Measurements from ENCODE around the gene PCDHA3.
A peak's percentile ranks its signal among the peaks of the same experiment; 100 is the strongest.
"Not testable (repeated sequence)": the region's sequence is repeated elsewhere in the genome, so short reads cannot be mapped to it uniquely, and the experiment has no call there.

Gene PCDHA3

DNA sequence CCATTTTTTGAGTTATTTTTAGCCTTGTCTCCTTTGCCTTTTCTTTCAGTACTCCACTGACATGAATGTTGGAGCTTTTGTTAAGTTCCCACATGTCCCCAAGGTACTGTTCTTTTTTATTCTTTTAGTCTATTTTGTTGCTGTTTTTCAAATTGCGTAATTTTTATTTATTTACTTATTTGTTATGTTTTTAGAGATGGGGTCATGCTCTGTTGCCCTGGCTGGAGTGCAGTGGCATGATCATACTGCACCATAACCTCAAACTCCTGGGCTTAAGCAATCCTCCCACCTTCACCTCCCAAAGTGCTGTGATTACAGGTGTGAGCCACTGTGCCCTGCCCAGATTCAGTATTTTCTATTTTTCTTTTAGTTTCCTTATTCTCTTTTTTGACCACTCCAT is 20.3 kb upstream of the PCDHA3 start:
- ChIA-PET CTCF (no interaction called here), POLR2A (no interaction called here)
- Histone ChIP-seq H3K4me3 (ENCODE audit: low read depth, low read length) (no peak overlapping the region), H3K27ac (ENCODE audit: extremely low read depth, low read depth, low read length) (no peak overlapping the region), H3K36me3 (ENCODE audit: control insufficient read depth in 2 of 2, insufficient read depth in 1 of 2, low read length in 2 of 2) (no peaks in the 10 kb centered on the region), H3K4me1 (ENCODE audit: control insufficient read depth, insufficient read depth, low read length) (no peaks in the 10 kb centered on the region), H3K9me3 (ENCODE audit: control insufficient read depth, insufficient read depth, low read depth, low read length) (no peaks in the 10 kb centered on the region; the same call in 1 of the 2 replicates)
- TF ChIP-seq ZNF248 (tag by site-specific recombination; IDR thresholded peaks at IDR 0.05) (no peak), ZNF2 (tag by site-specific recombination; IDR thresholded peaks at IDR 0.05) (no peak), SALL2 (tag by site-specific recombination; IDR thresholded peaks at IDR 0.05; ENCODE audit: borderline replicate concordance) (no peak), ZSCAN30 (tag by site-specific recombination; IDR thresholded peaks at IDR 0.05) (no peak), ZNF138 (tag by site-specific recombination; IDR thresholded peaks at IDR 0.05; ENCODE audit: borderline replicate concordance) (no peak), ZBTB48 (tag by site-specific recombination; IDR thresholded peaks at IDR 0.05) (no peak), SP2 (tag by site-specific recombination; IDR thresholded peaks at IDR 0.05) (no peak), ZNF174 (tag by site-specific recombination; IDR thresholded peaks at IDR 0.05) (no peak), ZNF274 (IDR thresholded peaks at IDR 0.05; ENCODE audit: low read length) (no peak), ZNF274 (tag by site-specific recombination; IDR thresholded peaks at IDR 0.05; ENCODE audit: borderline replicate concordance) (no peak), ZNF16 (tag by site-specific recombination; IDR thresholded peaks at IDR 0.05; ENCODE audit: low read depth) (no peak), SCRT1 (tag by site-specific recombination; IDR thresholded peaks at IDR 0.05; ENCODE audit: borderline replicate concordance) (no peak), GLI4 (tag by site-specific recombination; IDR thresholded peaks at IDR 0.05) (no peak), ZBTB17 (tag by site-specific recombination; IDR thresholded peaks at IDR 0.05) (no peak), ZNF621 (tag by site-specific recombination; IDR thresholded peaks at IDR 0.05) (no peak), ZNF654 (tag by site-specific recombination; IDR thresholded peaks at IDR 0.05; ENCODE audit: low read depth) (no peak), ZEB2 (tag by site-specific recombination; IDR thresholded peaks at IDR 0.05) (no peak)
- TF ChIP-seq, protein P1, sequence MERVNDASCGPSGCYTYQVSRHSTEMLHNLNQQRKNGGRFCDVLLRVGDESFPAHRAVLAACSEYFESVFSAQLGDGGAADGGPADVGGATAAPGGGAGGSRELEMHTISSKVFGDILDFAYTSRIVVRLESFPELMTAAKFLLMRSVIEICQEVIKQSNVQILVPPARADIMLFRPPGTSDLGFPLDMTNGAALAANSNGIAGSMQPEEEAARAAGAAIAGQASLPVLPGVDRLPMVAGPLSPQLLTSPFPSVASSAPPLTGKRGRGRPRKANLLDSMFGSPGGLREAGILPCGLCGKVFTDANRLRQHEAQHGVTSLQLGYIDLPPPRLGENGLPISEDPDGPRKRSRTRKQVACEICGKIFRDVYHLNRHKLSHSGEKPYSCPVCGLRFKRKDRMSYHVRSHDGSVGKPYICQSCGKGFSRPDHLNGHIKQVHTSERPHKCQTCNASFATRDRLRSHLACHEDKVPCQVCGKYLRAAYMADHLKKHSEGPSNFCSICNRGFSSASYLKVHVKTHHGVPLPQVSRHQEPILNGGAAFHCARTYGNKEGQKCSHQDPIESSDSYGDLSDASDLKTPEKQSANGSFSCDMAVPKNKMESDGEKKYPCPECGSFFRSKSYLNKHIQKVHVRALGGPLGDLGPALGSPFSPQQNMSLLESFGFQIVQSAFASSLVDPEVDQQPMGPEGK (tag by site-specific recombination; IDR thresholded peaks at IDR 0.05): no peak
- TF ChIP-seq, protein P2, sequence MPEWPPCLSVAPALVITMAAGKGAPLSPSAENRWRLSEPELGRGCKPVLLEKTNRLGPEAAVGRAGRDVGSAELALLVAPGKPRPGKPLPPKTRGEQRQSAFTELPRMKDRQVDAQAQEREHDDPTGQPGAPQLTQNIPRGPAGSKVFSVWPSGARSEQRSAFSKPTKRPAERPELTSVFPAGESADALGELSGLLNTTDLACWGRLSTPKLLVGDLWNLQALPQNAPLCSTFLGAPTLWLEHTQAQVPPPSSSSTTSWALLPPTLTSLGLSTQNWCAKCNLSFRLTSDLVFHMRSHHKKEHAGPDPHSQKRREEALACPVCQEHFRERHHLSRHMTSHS (tag by site-specific recombination; IDR thresholded peaks at IDR 0.05): no peak

DNA sequence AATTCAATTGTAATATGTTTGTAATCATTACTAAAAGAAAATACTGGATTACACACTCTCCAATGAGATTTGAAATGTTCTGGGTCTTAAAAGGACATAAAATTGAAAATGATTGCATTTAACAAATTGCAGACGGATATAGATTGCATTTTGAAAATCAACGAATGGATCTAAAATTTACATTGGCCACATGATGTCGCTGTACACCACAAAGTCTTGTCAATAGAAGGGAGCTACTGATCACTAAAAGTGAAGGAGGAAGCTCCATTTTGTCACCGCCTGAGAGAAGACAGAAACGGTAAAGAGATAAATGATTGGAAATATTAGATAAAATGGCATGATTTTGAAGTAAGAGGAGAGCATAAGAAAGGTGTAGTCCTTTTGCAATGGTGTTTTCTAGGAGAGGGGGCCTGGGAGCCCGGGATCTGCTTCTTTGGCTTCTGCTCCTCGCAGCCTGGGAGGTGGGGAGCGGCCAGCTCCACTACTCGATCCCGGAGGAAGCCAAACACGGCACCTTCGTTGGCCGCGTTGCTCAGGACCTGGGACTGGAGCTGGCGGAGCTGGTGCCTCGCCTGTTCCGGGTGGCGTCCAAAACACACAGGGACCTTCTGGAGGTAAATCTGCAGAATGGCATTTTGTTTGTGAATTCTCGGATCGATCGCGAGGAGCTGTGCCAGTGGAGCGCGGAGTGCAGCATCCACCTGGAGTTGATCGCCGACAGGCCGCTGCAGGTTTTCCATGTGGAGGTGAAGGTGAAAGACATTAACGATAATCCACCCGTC is 14.8 kb upstream of the PCDHA3 start, which contains the start of gene PCDHA1:
PCDHA1 (plus strand) TSS at position 236 of the 782 bp plus-strand sequence.
- ChIA-PET POLR2A (no interaction called here), CTCF (interaction anchor here (0.5 to 2.2 kb wide), 14 partner anchors 9 to 562 kb away, joined by 3 to 6 read pairs (median 3); partner anchors contain the start of genes PCDHA2 and PCDHA4)
- H3K4me3 ChIP-seq (ENCODE audit: low read depth, low read length): no peak within 1 kb of the TSS
- H3K27ac ChIP-seq (ENCODE audit: extremely low read depth, low read depth, low read length): no peak within 1 kb of the TSS
- TF ChIP-seq, protein P3, sequence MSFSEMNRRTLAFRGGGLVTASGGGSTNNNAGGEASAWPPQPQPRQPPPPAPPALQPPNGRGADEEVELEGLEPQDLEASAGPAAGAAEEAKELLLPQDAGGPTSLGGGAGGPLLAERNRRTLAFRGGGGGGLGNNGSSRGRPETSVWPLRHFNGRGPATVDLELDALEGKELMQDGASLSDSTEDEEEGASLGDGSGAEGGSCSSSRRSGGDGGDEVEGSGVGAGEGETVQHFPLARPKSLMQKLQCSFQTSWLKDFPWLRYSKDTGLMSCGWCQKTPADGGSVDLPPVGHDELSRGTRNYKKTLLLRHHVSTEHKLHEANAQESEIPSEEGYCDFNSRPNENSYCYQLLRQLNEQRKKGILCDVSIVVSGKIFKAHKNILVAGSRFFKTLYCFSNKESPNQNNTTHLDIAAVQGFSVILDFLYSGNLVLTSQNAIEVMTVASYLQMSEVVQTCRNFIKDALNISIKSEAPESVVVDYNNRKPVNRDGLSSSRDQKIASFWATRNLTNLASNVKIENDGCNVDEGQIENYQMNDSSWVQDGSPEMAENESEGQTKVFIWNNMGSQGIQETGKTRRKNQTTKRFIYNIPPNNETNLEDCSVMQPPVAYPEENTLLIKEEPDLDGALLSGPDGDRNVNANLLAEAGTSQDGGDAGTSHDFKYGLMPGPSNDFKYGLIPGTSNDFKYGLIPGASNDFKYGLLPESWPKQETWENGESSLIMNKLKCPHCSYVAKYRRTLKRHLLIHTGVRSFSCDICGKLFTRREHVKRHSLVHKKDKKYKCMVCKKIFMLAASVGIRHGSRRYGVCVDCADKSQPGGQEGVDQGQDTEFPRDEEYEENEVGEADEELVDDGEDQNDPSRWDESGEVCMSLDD (tag by site-specific recombination; IDR thresholded peaks at IDR 0.05): no peak
- no peak for TF ChIP-seq BCL11A (tag by site-specific recombination; IDR thresholded peaks at IDR 0.05; ENCODE audit: low read depth)
- no peak for TF ChIP-seq ZNF19 (tag by site-specific recombination; IDR thresholded peaks at IDR 0.05; ENCODE audit: low read depth)
- TF ChIP-seq ZNF549 (tag by site-specific recombination; IDR thresholded peaks at IDR 0.05): no peak
- TF ChIP-seq ZNF654 (tag by site-specific recombination; IDR thresholded peaks at IDR 0.05; ENCODE audit: low read depth): peak; percentile 71
- no peak for TF ChIP-seq OVOL3 (tag by site-specific recombination; IDR thresholded peaks at IDR 0.05)
- H3K4me1 ChIP-seq (ENCODE audit: control insufficient read depth, insufficient read depth, low read length): no peaks in the 10 kb centered on the region
- no peaks in the 10 kb centered on the region for H3K9me3 ChIP-seq (ENCODE audit: control insufficient read depth, insufficient read depth, low read depth, low read length)
- H3K36me3 ChIP-seq (ENCODE audit: control insufficient read depth in 2 of 2, insufficient read depth in 1 of 2, low read length in 2 of 2): no peaks in the 10 kb centered on the region

DNA sequence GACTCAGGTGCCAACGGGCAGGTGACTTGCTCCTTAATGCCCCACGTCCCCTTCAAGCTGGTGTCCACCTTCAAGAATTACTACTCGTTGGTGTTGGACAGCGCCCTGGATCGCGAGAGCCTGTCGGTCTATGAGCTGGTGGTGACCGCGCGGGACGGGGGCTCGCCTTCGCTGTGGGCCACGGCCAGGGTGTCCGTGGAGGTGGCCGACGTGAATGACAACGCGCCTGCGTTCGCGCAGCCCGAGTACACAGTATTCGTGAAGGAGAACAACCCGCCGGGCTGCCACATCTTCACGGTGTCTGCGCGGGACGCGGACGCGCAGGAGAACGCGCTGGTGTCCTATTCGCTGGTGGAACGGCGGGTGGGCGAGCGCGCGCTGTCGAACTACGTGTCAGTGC is 13.4 kb upstream of the PCDHA3 start:
- H3K36me3 ChIP-seq (ENCODE audit: control insufficient read depth in 2 of 2, insufficient read depth in 1 of 2, low read length in 2 of 2); H3K27ac ChIP-seq (ENCODE audit: extremely low read depth, low read depth, low read length); H3K4me1 ChIP-seq (ENCODE audit: control insufficient read depth, insufficient read depth, low read length); H3K9me3 ChIP-seq (ENCODE audit: control insufficient read depth, insufficient read depth, low read depth, low read length); POLR2A ChIA-PET; H3K4me3 ChIP-seq (ENCODE audit: low read depth, low read length): not testable (repeated sequence)
- CTCF ChIA-PET: interaction anchor here (0.6 to 1.4 kb wide), 3 partner anchors 28 to 54 kb away, joined by 3 read pairs; no protein-coding TSS in a partner anchor

Measured in HEK293 (cell line).